ENCODE results near the gene ADAD1.

DNA sequence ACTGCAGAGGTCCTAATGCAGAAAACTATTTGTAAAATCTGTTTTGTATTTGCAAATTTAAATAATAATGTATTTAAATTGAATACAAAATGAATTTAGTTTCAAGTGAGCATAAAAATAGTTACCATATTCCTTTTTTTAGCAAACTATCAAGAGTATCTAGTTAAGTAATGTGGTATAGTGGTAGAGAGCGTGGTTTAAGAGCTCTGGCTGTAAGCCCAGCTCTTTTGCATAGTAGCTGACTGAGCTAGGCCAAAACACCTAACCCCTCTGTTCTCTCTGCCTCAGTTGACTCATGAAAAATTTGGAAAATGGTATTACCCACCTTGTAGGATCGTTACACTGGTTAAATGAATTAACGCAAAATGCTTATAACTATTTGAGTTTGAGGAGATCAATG is 18.1 kb upstream of the ADAD1 start:
- TF ChIP-seq SUZ12 (IDR thresholded peaks at IDR 0.05) (no peak), FOXM1 (IDR thresholded peaks at IDR 0.05; ENCODE audit: borderline replicate concordance) (no peak)
